Measurements from ENCODE around the gene N4BP2L2. TPM values are rescaled to one million over a fixed set of nuclear protein-coding genes. Genes with fewer than 3 reads are reported as not detected.

Gene N4BP2L2
- total and polyA plus RNA-seq, 2 experiments from 2014 or later, result 63.1 to 160 TPM

GRCh38 chr13:32432856-32433255 is 105.7 kb downstream of the N4BP2L2 start:
- no peak overlapping the region for H3K4me3 Mint-ChIP-seq
- DNase-seq (ENCODE audit: low spot score) (no peak), ATAC-seq (no peak)
- no peaks in the 10 kb centered on the region; the same call in 2 of the 3 replicates for H3K36me3 Mint-ChIP-seq (ENCODE audit: low read depth)
- Histone ChIP-seq H4K20me1 (replicated peaks; ENCODE audit: insufficient read depth) (no peaks in the 10 kb centered on the region), H3K27me3 (ENCODE audit: insufficient read depth) (no peaks in the 10 kb centered on the region), H3K4me2 (no peak overlapping the region), H3K27ac (ENCODE audit: low read depth) (no peak overlapping the region), H3K79me2 (replicated peaks; ENCODE audit: insufficient read depth) (no peaks in the 10 kb centered on the region), H3F3A (replicated peaks; ENCODE audit: low read depth) (peaks cover 7% of the 10 kb centered on the region; the same call in 1 of the 2 replicates), H3K4me3 (no peak overlapping the region), H3K36me3 (ENCODE audit: insufficient read depth) (no peaks in the 10 kb centered on the region), H2AFZ (no peak overlapping the region), H3K4me1 (ENCODE audit: insufficient read depth) (peaks cover 8% of the 10 kb centered on the region), H3K9me2 (ENCODE audit: insufficient read depth) (no peaks in the 10 kb centered on the region)
- H3K27ac Mint-ChIP-seq, result no peak overlapping the region
- H3K4me1 Mint-ChIP-seq, result peaks cover 9% of the 10 kb centered on the region; the same call in 2 of the 3 replicates
- no peaks in the 10 kb centered on the region for H3K9me3 Mint-ChIP-seq
- H3K27me3 Mint-ChIP-seq (ENCODE audit: insufficient read depth, low read depth, poor library complexity), result peaks cover 2% of the 10 kb centered on the region
- TF ChIP-seq, protein P1, sequence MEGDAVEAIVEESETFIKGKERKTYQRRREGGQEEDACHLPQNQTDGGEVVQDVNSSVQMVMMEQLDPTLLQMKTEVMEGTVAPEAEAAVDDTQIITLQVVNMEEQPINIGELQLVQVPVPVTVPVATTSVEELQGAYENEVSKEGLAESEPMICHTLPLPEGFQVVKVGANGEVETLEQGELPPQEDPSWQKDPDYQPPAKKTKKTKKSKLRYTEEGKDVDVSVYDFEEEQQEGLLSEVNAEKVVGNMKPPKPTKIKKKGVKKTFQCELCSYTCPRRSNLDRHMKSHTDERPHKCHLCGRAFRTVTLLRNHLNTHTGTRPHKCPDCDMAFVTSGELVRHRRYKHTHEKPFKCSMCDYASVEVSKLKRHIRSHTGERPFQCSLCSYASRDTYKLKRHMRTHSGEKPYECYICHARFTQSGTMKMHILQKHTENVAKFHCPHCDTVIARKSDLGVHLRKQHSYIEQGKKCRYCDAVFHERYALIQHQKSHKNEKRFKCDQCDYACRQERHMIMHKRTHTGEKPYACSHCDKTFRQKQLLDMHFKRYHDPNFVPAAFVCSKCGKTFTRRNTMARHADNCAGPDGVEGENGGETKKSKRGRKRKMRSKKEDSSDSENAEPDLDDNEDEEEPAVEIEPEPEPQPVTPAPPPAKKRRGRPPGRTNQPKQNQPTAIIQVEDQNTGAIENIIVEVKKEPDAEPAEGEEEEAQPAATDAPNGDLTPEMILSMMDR (conservative IDR thresholded peaks at IDR 0.05; ENCODE audit: low read depth in 2 of 2), result no peak
- TF ChIP-seq EZH2phosphoT487 (IDR thresholded peaks at IDR 0.05; ENCODE audit: unreplicated experiment) (no peak), STAT1 (IDR thresholded peaks at IDR 0.05; ENCODE audit: unreplicated experiment) (no peak), ZNF114 (CRISPR knock-in tag; IDR thresholded peaks at IDR 0.05) (no peak), POLR2AphosphoS5 (IDR thresholded peaks at IDR 0.05; ENCODE audit: low read depth) (no peak), ZNF331 (CRISPR knock-in tag; IDR thresholded peaks at IDR 0.05; ENCODE audit: low read depth) (no peak), ZNF462 (CRISPR knock-in tag; IDR thresholded peaks at IDR 0.05) (no peak), EZH2 (IDR thresholded peaks at IDR 0.05; ENCODE audit: low read depth, unreplicated experiment) (no peak), JUNB (IDR thresholded peaks at IDR 0.05; ENCODE audit: unreplicated experiment) (no peak), NANOG (IDR thresholded peaks at IDR 0.05; ENCODE audit: borderline replicate concordance) (no peak), CREB1 (CRISPR knock-in tag; IDR thresholded peaks at IDR 0.05; ENCODE audit: low read depth) (no peak)
- TF ChIP-seq, protein P2, sequence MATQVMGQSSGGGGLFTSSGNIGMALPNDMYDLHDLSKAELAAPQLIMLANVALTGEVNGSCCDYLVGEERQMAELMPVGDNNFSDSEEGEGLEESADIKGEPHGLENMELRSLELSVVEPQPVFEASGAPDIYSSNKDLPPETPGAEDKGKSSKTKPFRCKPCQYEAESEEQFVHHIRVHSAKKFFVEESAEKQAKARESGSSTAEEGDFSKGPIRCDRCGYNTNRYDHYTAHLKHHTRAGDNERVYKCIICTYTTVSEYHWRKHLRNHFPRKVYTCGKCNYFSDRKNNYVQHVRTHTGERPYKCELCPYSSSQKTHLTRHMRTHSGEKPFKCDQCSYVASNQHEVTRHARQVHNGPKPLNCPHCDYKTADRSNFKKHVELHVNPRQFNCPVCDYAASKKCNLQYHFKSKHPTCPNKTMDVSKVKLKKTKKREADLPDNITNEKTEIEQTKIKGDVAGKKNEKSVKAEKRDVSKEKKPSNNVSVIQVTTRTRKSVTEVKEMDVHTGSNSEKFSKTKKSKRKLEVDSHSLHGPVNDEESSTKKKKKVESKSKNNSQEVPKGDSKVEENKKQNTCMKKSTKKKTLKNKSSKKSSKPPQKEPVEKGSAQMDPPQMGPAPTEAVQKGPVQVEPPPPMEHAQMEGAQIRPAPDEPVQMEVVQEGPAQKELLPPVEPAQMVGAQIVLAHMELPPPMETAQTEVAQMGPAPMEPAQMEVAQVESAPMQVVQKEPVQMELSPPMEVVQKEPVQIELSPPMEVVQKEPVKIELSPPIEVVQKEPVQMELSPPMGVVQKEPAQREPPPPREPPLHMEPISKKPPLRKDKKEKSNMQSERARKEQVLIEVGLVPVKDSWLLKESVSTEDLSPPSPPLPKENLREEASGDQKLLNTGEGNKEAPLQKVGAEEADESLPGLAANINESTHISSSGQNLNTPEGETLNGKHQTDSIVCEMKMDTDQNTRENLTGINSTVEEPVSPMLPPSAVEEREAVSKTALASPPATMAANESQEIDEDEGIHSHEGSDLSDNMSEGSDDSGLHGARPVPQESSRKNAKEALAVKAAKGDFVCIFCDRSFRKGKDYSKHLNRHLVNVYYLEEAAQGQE (IDR thresholded peaks at IDR 0.05; ENCODE audit: unreplicated experiment), result no peak

Data from GM23338 (cell line).